MM.1S (cell line): ENCODE results near the gene RARA.

Source experiments
- DNase-seq: peaks from one replicate; pipeline ENCODE4 v3.0.0-alpha.2; 2015
- H2AFZ ChIP-seq: fragments of 300-600 bp; sonication (generic); 2 replicates; pipeline ENCODE4 v1.6.0; 2016; ENCODE audit warnings: antibody characterized with exemption, low read length
- H3F3A ChIP-seq: fragments of 300-600 bp; sonication (generic); 2 replicates; pipeline ENCODE4 v1.6.1; 2016; ENCODE audit warnings: mild to moderate bottlenecking, antibody characterized with exemption, low read length, moderate library complexity, mixed read lengths; ENCODE audit not compliant: insufficient read depth
- H3K27ac ChIP-seq: fragments of 300-600 bp; sonication (generic); 2 replicates; pipeline ENCODE4 v1.5.1; 2016; ENCODE audit warnings: mild to moderate bottlenecking, low read length
- H3K27me3 ChIP-seq: fragments of 300-600 bp; sonication (generic); replicated peaks from 2 replicates; pipeline ENCODE4 v1.6.0; 2016; ENCODE audit warnings: low read length; ENCODE audit not compliant: insufficient read depth
- H3K36me3 ChIP-seq: fragments of 300-600 bp; sonication (generic); replicated peaks from 2 replicates; pipeline ENCODE4 v1.6.1; 2016; ENCODE audit warnings: mild to moderate bottlenecking, low read length, mixed read lengths; ENCODE audit not compliant: insufficient read depth
- H3K4me1 ChIP-seq: fragments of 300-600 bp; sonication (generic); 2 replicates; pipeline ENCODE4 v1.6.1; 2016; ENCODE audit warnings: low read length, mixed read lengths
- H3K4me2 ChIP-seq: fragments of 300-600 bp; sonication (generic); 2 replicates; pipeline ENCODE4 v1.6.0; 2016; ENCODE audit warnings: low read depth, low read length
- H3K4me3 ChIP-seq: fragments of 300-600 bp; sonication (generic); 2 replicates; pipeline ENCODE4 v1.5.1; 2016; ENCODE audit warnings: low read length, mixed read lengths
- H3K79me2 ChIP-seq: fragments of 300-600 bp; sonication (generic); 2 replicates; pipeline ENCODE4 v1.6.1; 2016; ENCODE audit warnings: mixed run types, low read length, mixed read lengths
- H3K9ac ChIP-seq: fragments of 300-600 bp; sonication (generic); 2 replicates; pipeline ENCODE4 v1.6.1; 2016; ENCODE audit warnings: low read length, mixed read lengths
- H3K9me2 ChIP-seq: fragments of 300-600 bp; sonication (generic); replicated peaks from 2 replicates; pipeline ENCODE4 v1.6.1; 2016; ENCODE audit warnings: mild to moderate bottlenecking, low read length, mixed read lengths; ENCODE audit not compliant: insufficient read depth
- H3K9me3 ChIP-seq: fragments of 300-600 bp; sonication (generic); replicated peaks from 2 replicates; pipeline ENCODE4 v1.6.1; 2016; ENCODE audit warnings: mild to moderate bottlenecking, low read length, mixed read lengths; ENCODE audit not compliant: insufficient read depth
- H4K20me1 ChIP-seq: fragments of 300-600 bp; sonication (generic); 2 replicates; pipeline ENCODE4 v1.6.1; 2016; ENCODE audit warnings: mild to moderate bottlenecking, low read length, moderate library complexity, mixed read lengths; ENCODE audit not compliant: insufficient read depth
- CTCF ChIP-seq: fragments of 300-600 bp; sonication (generic); IDR thresholded peaks from 2 replicates; pipeline ENCODE4 v1.5.1; 2016; ENCODE audit warnings: antibody characterized with exemption, low read length, mixed read lengths
- EZH2 ChIP-seq: fragments of 300-600 bp; sonication (generic); optimal IDR thresholded peaks from 2 replicates; pipeline ENCODE3; 2017; ENCODE audit warnings: low read depth, mild to moderate bottlenecking, antibody characterized with exemption, low read length, mixed read lengths
- EZH2phosphoT487 ChIP-seq: fragments of 300-600 bp; sonication (generic); IDR thresholded peaks from 2 replicates; pipeline ENCODE4 v1.6.1; 2018; ENCODE audit warnings: antibody characterized with exemption, low read length

The RARA gene

DNA sequence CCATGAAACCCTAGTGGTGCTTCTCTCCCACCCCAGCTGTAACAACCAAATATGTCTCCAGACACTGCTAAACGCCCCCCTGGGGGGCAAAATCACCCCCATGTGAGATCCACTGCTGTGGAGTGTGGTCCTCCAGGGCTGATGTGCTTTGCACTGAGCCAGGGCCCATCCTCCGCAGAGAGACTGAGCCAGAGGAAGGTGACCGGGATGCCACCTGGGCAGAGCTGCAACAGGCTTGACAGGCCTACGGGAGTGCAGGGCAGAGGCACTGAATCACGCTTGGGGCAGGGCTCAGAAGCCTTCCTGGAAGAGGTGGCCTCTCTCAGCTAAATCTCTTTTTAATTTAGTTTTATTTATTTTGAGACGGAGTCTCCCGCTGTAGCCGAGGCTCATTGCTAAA lies 51.1 kb downstream of the RARA start:
- Histone ChIP-seq H3F3A (peaks cover 11% of the 10 kb centered on the region), H2AFZ (no peak overlapping the region), H3K4me3 (no peak overlapping the region), H3K36me3 (no peaks in the 10 kb centered on the region), H3K27me3 (no peaks in the 10 kb centered on the region), H3K27ac (no peak overlapping the region), H3K9me2 (no peaks in the 10 kb centered on the region), H3K79me2 (no peaks in the 10 kb centered on the region), H3K9ac (no peak overlapping the region), H4K20me1 (no peaks in the 10 kb centered on the region), H3K4me2 (no peak overlapping the region), H3K4me1 (peaks cover 4% of the 10 kb centered on the region; the same call in 1 of the 2 replicates), H3K9me3 (no peaks in the 10 kb centered on the region)
- no peak for DNase-seq
- TF ChIP-seq EZH2phosphoT487 (no peak), CTCF (no peak), EZH2 (no peak)

DNA sequence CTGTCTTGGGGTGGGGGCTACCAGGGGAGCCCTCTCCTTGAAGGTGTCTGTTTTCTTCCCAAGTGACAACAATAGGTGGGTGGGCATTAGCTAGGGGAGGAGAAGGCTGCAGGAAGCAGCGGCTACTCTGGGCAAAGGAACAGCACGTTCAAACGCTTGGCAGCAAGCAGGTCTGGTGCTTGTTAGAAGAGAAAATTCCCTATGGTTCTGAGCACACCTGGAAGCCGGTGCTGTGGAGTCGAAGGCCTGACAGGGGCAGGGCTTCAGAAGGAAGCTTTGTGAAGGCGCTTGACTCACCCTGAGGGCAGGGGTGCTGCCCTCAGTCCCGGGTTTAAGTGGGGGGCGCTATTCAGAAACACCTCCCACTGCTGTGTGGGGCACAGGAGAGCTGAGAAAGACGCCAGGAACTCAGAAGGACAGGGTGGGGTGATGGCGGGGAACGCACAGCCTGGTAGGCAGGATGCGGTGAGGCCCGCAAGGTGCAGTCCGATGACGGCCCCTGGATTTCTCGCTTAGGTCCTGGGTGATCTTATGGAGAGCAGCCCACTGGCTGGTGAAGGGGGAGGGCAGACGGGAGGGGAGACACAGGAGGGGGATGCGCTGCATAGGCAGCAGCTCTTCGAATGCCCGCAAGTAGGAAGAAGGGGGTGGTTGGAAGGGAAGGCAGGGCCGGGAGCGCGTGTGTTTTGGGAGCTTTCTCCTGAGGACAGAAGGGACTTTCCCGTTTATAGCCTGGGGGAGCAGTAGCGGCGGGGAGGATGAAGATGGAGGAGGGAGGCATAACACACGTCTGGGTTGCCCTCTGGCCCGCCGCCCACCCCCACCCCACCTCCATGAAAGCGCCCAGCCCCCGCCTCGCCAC lies 52.3 kb downstream of the RARA start:
- H3K79me2 ChIP-seq, result no peaks in the 10 kb centered on the region
- H3K36me3 ChIP-seq, result no peaks in the 10 kb centered on the region
- H4K20me1 ChIP-seq, result no peaks in the 10 kb centered on the region
- H3K27ac ChIP-seq, result no peak overlapping the region
- no peak overlapping the region for H3K4me3 ChIP-seq
- no peaks in the 10 kb centered on the region for H3K9me3 ChIP-seq
- TF ChIP-seq EZH2 (no peak), CTCF (no peak), EZH2phosphoT487 (no peak)
- peaks cover 11% of the 10 kb centered on the region for H3F3A ChIP-seq
- H2AFZ ChIP-seq, result no peak overlapping the region
- no peak for DNase-seq
- H3K4me1 ChIP-seq, result peaks cover 4% of the 10 kb centered on the region; the same call in 1 of the 2 replicates
- no peaks in the 10 kb centered on the region for H3K9me2 ChIP-seq
- no peak overlapping the region for H3K4me2 ChIP-seq
- H3K9ac ChIP-seq, result no peak overlapping the region
- H3K27me3 ChIP-seq, result no peaks in the 10 kb centered on the region

- H3F3A ChIP-seq, result peaks cover 9% of the 10 kb centered on the region
- H3K9me3 ChIP-seq, result no peaks in the 10 kb centered on the region
- DNase-seq, result peak; percentile 19
Observed at GRCh38 chr17:40361925-40362695, 53.1 kb downstream of the RARA start.

More at GRCh38 chr17:40361925-40362695, 53.1 kb downstream of the RARA start:
- peak overlapping the region; percentile 53; the same call in 1 of the 2 replicates for H3K4me2 ChIP-seq
- peak overlapping the region; percentile 57; the same call in 1 of the 2 replicates for H3K4me3 ChIP-seq
- no peaks in the 10 kb centered on the region for H3K36me3 ChIP-seq
- no peaks in the 10 kb centered on the region for H3K27me3 ChIP-seq
- no peaks in the 10 kb centered on the region for H3K79me2 ChIP-seq
- no peak for TF ChIP-seq EZH2
- no peak for TF ChIP-seq EZH2phosphoT487
- no peak for TF ChIP-seq CTCF
- peaks cover 4% of the 10 kb centered on the region; the same call in 1 of the 2 replicates for H3K4me1 ChIP-seq
- no peak overlapping the region; the same call in 1 of the 2 replicates for H3K9ac ChIP-seq
- no peak overlapping the region for H3K27ac ChIP-seq
- H2AFZ ChIP-seq, result peak overlapping the region; percentile 30; the same call in 1 of the 2 replicates
- H3K9me2 ChIP-seq, result no peaks in the 10 kb centered on the region
- H4K20me1 ChIP-seq, result no peaks in the 10 kb centered on the region
